HG02623 (cell line): ENCODE data around the gene CDK5RAP3.
A peak's percentile ranks its signal among the peaks of the same experiment; 100 is the strongest.

Source experiments
- ATAC-seq: cut with Tn5 transposase; IDR thresholded peaks from one replicate; pipeline ENCODE4 v1.9.1; 2021; ENCODE audit warnings: moderate library complexity; ENCODE audit not compliant: unreplicated experiment

Gene CDK5RAP3

DNA sequence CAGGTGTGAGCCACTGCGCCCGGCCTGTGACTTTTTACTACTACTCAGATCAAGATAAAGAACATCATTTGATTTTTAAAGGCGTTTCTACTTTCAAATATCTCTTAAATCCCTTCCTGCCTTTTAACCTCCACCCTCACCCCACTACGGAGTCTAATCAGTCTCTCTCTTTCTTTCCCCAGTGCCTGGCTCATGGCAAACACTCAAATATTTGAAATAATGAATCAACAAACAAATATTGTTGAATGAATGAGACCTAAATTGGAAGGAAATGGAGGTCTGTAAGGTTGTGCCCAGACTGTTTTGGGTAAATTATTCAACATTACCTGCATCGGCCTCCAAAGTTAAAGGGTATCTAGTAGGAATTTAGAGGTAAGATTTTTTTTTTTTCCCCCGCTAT is 52.0 kb downstream of the CDK5RAP3 start:
- ATAC-seq: no peak

DNA sequence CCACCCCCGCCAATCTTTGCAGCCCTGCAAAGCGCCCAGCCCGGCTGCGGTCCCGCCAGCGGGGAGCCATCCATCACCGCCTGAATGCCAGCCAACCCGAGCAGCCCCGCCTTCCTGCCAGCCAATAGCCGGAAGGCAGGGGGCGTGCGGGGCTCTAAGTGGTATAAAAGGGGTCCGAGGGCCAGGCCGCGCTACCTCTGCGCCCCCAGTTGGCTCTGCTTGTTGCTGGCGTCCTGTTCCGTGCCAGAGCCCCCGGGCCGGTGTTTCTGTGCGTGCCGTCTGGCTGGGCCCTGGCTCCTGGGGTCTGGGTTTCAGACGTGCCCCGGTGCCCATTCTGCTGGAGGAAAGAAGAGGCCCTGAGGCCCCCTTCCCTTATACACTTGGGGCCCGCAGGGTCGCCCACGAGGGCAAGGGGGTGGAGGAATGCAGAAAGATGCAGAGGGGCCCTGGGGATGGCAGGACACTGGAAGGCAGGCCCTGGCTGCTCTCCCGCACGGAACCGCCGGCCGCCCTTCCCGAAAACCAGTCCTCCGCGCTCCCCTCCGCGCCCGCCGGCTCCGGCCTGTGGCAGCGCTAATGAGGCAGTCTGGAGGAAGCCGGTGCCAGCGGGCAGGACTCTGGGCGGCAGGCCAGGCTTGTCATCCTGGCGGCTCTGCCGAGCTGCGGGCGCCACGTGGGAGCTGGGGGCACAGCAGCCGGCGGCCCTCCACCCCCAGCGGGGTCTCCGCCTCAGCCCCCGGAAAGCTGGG is 52.7 kb downstream of the CDK5RAP3 start:
- no peak for ATAC-seq

DNA sequence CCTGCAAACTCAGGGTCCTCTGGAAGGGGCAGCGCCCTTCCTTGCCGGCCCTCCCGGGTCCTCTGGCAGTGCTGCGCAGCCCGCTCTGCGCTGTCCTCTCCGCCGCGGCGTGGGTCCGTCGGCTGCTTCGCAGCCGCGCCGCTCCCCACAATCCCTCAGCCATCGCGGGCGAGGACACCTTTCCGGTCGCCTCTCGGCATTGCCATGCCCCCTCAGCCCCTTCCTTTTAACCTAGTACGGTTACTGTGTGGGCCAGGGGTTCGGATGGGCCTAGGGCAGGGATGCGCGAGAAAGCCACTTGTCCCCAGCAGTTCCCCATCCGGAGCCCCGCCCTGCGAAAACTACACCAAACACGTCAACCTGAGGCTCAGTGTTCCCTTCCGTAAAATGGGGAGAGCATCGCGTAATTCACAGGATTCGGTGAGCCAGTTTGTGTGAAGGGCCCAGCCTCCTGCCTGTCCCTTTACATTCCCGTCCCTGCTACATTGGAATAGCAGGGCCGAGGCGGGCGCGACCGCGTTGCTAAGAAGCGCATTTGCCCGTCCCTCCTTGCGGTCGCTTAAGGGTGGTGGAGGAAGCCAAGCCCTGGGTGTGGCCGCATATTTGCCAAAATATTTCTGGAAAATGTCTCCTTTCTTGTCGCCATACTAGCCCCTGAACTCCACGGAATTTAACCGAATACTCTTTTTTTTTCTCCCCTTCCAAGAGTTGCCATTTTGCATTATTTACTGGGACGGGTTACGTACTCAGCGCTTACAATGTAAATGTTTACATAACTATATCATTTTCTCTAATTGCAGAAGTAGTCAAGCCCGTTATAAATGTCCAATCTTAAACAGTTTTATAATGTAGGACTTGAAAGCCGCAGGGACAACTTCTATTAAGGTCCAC is 53.5 kb downstream of the CDK5RAP3 start:
- no peak for ATAC-seq

DNA sequence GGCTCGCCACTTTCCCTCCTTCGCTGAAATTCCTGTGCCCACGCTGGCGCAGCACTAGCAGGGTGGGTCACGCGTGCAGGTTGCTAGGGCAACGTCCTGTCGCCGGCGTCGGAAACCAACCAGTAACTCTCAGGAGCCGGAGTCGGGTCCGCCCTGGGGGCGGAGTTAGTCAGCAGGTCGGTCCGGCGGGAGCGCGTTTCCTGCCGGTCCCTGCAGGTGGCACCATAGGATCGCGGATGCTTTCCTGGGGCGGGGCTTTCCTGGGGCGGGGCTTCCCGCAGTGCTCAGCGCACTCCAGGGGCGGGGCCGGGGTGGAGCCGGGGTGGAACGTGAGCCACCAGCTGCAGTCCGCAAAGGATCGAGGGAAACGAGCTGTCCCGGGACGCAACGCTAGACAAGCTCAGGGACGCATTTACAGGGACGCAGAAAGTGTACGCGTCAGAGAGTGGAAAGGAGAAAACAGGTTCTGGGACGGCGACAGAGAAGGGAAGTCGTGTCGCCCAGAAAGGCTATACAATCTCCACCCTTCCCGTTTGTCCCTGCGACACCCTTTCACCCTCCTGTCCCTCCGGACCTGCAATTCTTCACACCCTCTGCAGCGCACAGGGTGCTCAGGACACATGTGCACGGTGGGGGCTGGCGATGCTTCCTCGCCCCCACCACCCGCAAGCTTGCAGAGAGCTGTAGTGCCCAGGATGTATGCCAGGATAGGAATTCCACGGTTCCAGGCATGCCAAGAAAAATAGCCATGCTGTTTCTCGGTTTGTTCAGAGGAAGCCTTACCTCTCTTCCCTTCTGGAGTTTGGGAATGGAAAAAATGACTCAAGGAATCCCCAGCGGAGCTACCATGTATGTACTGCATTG is 54.4 kb downstream of the CDK5RAP3 start:
- ATAC-seq: peak; percentile 80

DNA sequence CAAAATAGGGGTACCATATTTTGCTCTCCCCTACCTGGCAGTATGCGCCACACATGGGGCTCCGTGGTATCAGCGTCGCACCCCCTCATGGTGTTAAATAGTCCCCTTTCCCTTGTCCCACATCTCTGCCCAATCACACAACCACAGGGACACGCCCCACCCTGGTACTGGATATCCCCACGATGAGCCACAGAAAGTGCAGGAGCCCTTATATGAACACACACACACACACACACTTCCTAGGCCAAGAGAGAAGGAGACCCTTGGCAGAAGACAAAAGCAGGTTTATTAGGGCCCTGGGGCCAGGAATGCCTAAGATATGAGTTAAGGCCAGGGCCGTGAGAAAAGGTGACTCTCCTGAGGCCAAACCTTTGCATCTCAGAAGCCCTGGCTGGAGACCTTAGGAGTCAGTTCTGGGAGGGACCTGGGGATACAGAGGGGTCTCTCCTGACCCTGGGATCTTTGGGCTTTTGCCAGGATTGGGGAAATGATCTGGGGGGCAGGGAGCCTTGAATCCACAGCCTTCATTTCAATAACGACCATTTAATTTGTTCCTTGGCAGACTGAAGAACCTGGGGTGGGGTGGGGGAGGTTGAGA is 55.1 kb downstream of the CDK5RAP3 start:
- no peak for ATAC-seq

DNA sequence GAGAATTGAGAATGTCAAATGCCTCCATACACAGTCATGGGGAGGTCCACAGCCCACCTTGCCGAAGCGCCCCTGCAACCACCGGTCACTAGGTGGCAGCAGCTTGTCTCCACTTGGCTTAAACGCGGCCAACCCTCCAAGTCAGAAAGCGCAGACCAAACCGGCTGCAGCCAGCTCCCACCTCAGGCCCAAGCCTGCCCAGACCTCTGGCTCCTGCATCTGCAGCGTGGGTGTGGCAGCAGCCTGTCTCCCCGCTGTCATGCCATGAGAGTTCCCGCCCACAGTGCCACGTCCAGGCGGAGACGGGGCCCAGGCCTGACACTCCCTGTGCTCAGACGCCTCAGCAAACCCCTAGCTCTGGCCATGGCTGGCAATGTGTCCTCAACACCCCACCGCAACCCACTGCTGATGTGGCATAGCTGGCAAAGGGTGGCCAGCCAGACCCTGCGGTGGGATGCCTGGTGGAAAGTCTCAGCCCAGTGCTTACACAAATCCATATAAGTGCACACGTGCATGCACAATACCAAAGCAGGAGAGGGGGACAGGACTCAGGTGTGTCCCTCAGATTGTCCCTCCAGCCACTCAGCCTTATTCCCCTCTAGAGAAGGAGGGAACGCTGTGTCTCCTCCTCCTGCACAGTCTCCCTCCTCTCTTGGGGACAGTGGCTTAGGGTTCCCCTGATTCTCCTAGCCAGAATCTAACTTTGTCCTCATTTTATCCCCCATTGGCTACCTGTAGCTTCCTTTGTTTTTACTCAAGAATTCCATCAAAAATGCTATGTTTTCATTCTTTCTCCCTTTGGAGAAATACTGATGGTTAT is 55.8 kb downstream of the CDK5RAP3 start:
- no peak for ATAC-seq

DNA sequence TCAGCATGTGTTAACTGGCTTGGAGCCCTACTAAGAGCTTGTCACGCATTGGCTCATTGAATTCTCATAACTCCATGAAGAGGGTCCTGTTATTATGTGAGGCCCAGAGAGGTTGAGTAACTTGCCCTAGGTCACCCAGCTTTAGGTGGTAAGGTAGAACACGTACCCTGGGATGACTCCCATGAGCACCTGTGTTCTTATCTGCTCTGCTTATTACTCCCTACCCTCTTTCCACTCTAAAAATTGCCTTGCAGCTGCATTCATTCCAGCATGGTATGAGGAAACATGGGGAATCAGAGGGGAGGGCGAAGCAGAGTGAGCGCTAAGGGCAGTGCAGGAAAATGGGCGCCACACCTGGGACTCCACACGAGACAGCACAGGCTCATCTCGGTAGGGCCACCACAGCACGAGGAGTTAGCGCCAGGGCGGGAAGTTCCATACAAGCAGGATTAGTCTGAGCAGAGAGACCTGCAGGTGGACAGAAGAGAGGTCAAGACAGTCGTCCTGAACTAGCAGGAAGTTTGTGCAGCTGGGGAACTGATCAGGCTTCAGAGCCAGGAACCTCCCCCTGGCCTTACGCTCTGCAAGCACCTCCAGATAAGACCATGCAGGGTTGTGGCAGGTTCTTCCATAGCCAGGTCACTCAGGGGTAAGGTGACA is 56.5 kb downstream of the CDK5RAP3 start:
- ATAC-seq: no peak

DNA sequence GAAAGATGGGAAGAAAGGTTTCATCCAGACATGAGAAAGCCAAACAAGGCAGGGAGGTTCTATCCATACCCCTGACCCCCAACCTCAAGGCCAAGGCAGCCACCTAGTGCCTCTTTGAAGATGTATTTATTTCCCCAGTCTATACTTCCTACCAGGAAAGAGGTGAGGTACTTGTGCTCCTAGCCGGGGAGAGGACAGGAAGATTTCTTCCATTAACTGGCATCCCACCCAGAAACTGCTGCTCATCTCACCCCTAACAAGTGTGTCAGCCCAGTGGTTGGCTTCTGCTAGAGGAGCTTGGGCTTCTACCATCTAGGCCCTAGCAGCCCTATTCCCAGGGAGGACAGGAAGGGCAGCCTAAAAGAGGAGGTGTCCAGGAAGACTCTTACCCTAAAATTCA is 57.8 kb downstream of the CDK5RAP3 start:
- ATAC-seq: no peak

DNA sequence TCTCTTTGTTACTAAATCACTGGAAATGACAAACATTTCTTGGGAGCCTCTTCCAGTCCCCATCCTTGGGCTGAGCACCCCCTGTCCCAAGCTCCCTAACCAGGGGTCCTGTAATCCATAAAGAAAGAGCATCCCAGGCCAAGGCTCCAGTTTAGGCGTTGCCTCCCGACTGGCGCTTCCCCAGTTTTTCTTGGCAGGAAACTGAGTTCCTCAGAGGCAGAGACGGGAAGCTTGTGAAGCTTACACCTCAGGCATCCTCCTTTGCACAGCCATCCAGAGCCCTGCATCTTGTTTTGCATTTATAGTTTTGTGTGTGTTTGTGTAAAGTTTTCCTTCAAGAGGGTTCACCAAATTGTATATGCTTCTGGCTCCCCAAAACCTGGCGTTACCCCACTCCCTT is 59.6 kb downstream of the CDK5RAP3 start:
- no peak for ATAC-seq
